Ascending aorta (tissue), 2 donors: ENCODE measurements around the gene REXO5. TPM values are rescaled to one million over a fixed set of nuclear protein-coding genes. Genes with fewer than 3 reads are reported as not detected.
"Not testable (repeated sequence)": the region's sequence is repeated elsewhere in the genome, so short reads cannot be mapped to it uniquely, and the experiment has no call there.

Experiments used
- DNase-seq, 2 donors: peaks; one replicate each; pipeline ENCODE4 v3.0.0-alpha.2; 2019; ENCODE audit warnings: low spot score in 2 of 2
- H3K27ac ChIP-seq, 2 donors: fragments of 200-600 bp; sonication (generic); one replicate each; pipeline ENCODE4 v1.5.1; 2016 to 2017; ENCODE audit warnings: mild to moderate bottlenecking in 1 of 2
- H3K27me3 ChIP-seq: fragments of 200-600 bp; sonication (generic); one replicate; pipeline ENCODE4 v1.5.1; 2017
- H3K36me3 ChIP-seq, 2 donors: fragments of 200-600 bp; sonication (generic); one replicate each; pipeline ENCODE4 v1.5.1; 2016
- H3K4me1 ChIP-seq, 2 donors: fragments of 200-600 bp; sonication (generic); one replicate each; pipeline ENCODE4 v1.5.1; 2016 to 2017; ENCODE audit warnings: mild to moderate bottlenecking in 1 of 2
- H3K4me3 ChIP-seq, 2 donors: fragments of 200-600 bp; sonication (generic); one replicate each; pipeline ENCODE4 v1.5.1; 2016 to 2017; ENCODE audit warnings: mild to moderate bottlenecking in 1 of 2
- H3K9me3 ChIP-seq, 2 donors: fragments of 200-600 bp; sonication (generic); one replicate each; pipeline ENCODE4 v1.5.1; 2016
- CTCF ChIP-seq, 3 experiments: fragments of 200-600 bp in 2 of 3; fragments of 450-650 bp in 1 of 3; sonication (generic) in 2 of 3; IDR thresholded peaks; one replicate each; pipeline ENCODE4 v1.5.1; 2016 to 2019; ENCODE audit warnings: antibody characterized with exemption in 3 of 3, mild to moderate bottlenecking in 1 of 3, moderate library complexity in 1 of 3
- intact Hi-C: fragments of 100-400 bp; cut with DNase I; formaldehyde crosslinking; loops from one replicate; pipeline ENCODE4 v1.15.1; 2023
- total RNA-seq: library from RNA; depleted of rRNA; stranded (reverse); fragments of >200 nt; gene quantifications from one replicate; pipeline ENCODE4 v1.1.0, GENCODE V29; 2016

The REXO5 gene
- total RNA-seq, 1 donor from 2014 or later, result 2.1 TPM

GRCh38 chr16:20763461-20764232 lies 42.7 kb upstream of the REXO5 start, which contains the start of gene ACSM3:
ACSM3 (plus strand) TSS chr16:20764014; CDS start chr16:20770035, 6,021 bp downstream.
- no peak for TF ChIP-seq CTCF (IDR thresholded peaks at IDR 0.05)
- no peaks in the 10 kb centered on the region for H3K27me3 ChIP-seq
- intact Hi-C loops, result no loop called here
- no peaks in the 10 kb centered on the region for H3K36me3 ChIP-seq
- no peaks in the 10 kb centered on the region for H3K9me3 ChIP-seq
- peak within 1 kb of the TSS; percentile 37 to 58 for H3K4me3 ChIP-seq
- H3K4me1 ChIP-seq, result no peaks in the 10 kb centered on the region
- peak in 1 of 2 donors; percentile 70 for DNase-seq
- H3K27ac ChIP-seq, result peak within 1 kb of the TSS; percentile 34 to 67

- H3K27me3 ChIP-seq, H3K4me1 ChIP-seq, intact Hi-C loops, H3K9me3 ChIP-seq, H3K27ac ChIP-seq, DNase-seq, H3K36me3 ChIP-seq, H3K4me3 ChIP-seq: not testable (repeated sequence)
These were observed 41.9 kb upstream of the REXO5 start for GRCh38 chr16:20764448-20764847.

- no peak overlapping the region for H3K4me3 ChIP-seq
These were observed 40.6 kb upstream of the REXO5 start for GRCh38 chr16:20765732-20766131.

DNA sequence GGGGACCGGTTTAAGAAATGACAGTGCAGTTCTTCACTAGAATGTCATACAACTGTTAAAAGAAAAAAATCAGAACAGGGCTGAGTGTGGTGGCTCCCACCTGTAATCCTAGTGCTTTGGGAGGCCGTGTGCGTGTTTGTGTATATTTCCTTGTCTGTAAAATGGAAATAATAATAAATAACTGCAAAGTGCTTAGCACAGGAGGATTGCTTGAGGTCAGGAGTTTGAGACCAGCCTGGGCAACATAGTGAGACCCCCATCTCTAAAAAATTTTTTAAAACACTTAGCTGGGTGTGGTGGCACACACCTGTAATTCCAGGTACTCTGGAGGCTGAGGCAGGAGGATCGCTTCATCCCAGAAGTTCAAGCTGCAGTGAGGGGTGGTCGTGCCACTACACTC lies 40.0 kb upstream of the REXO5 start:
- intact Hi-C loops, result no loop called here
- no peak overlapping the region for H3K4me3 ChIP-seq
- no peaks in the 10 kb centered on the region for H3K9me3 ChIP-seq
- H3K27me3 ChIP-seq, result no peaks in the 10 kb centered on the region
- H3K27ac ChIP-seq, result no peak overlapping the region
- DNase-seq, result no peak
- TF ChIP-seq CTCF (IDR thresholded peaks at IDR 0.05), result no peak
- H3K36me3 ChIP-seq, result no peaks in the 10 kb centered on the region
- no peaks in the 10 kb centered on the region for H3K4me1 ChIP-seq

More at GRCh38 chr16:20765732-20766131, 40.6 kb upstream of the REXO5 start:
- Histone ChIP-seq H3K9me3 (no peaks in the 10 kb centered on the region), H3K36me3 (no peaks in the 10 kb centered on the region), H3K27me3 (no peaks in the 10 kb centered on the region), H3K27ac (no peak overlapping the region), H3K4me1 (no peaks in the 10 kb centered on the region)
- intact Hi-C loops, result no loop called here
- DNase-seq, result no peak
- TF ChIP-seq CTCF (IDR thresholded peaks at IDR 0.05), result no peak

GRCh38 chr16:20767577-20767976 lies 38.8 kb upstream of the REXO5 start:
- Histone ChIP-seq H3K36me3 (no peaks in the 10 kb centered on the region), H3K4me3 (no peak overlapping the region), H3K27me3 (no peaks in the 10 kb centered on the region), H3K9me3 (no peaks in the 10 kb centered on the region), H3K4me1 (no peaks in the 10 kb centered on the region), H3K27ac (no peak overlapping the region)
- no peak for DNase-seq
- TF ChIP-seq CTCF (IDR thresholded peaks at IDR 0.05), result no peak
- intact Hi-C loops, result no loop called here

DNA sequence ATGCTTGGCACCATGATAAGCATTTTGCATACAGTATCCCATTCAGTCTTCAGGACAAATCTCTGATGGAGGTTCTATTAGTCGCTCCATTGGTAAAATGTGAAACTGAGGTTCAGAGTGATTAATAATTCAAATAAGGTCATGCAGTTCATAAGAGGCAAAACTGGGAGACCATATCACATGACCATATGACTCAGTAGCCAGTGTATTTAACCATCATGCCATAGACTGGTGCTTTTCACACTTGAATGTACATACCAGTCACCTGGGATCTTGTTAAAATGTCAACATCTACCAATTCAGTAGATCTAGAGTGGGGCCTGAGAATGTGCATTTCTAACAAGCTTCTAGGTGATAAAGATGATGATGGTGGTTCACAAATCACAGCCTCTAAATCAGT lies 38.2 kb upstream of the REXO5 start:
- Histone ChIP-seq H3K4me3 (no peak overlapping the region), H3K9me3 (no peaks in the 10 kb centered on the region), H3K36me3 (no peaks in the 10 kb centered on the region), H3K27me3 (no peaks in the 10 kb centered on the region), H3K27ac (no peak overlapping the region), H3K4me1 (no peaks in the 10 kb centered on the region)
- no peak for TF ChIP-seq CTCF (IDR thresholded peaks at IDR 0.05)
- DNase-seq, result no peak
- intact Hi-C loops, result no loop called here
